HL-60 (cell line): Measurements from ENCODE around the gene EPN3.

Source experiments
- DNase-seq, 2 experiments: peaks; one replicate each; pipeline ENCODE4 v3.0.0-alpha.2; 2010 to 2020; ENCODE audit warnings: low read depth in 1 of 2, low spot score in 1 of 2
- H3K27ac ChIP-seq: fragments of 250-450 bp; sonication (Bioruptor Pico); replicated peaks from 2 replicates; pipeline ENCODE4 v1.5.1; 2020; ENCODE audit warnings: mild to moderate bottlenecking, moderate library complexity
- H3K27me3 ChIP-seq: fragments of 250-450 bp; sonication (Bioruptor Pico); 2 replicates; pipeline ENCODE4 v1.5.1; 2021; ENCODE audit warnings: mild to moderate bottlenecking, moderate library complexity; ENCODE audit not compliant: insufficient read depth, poor library complexity, severe bottlenecking
- H3K4me3 ChIP-seq: replicated peaks from 2 replicates; pipeline ENCODE4 v1.5.1; 2011; ENCODE audit warnings: mild to moderate bottlenecking, control low read depth, low read length; ENCODE audit not compliant: insufficient read depth
- GABPA ChIP-seq: IDR thresholded peaks from 2 replicates; pipeline ENCODE4 v1.6.1; 2012; ENCODE audit warnings: low read depth
- POLR2AphosphoS5 ChIP-seq: IDR thresholded peaks from 2 replicates; pipeline ENCODE4 v1.6.1; 2012; ENCODE audit warnings: low read depth
- SPI1 ChIP-seq: IDR thresholded peaks from 2 replicates; pipeline ENCODE4 v1.6.1; 2012; ENCODE audit warnings: low read depth, mild to moderate bottlenecking, borderline replicate concordance
- TF ChIP-seq, protein P1 (sequence below): IDR thresholded peaks from 2 replicates; pipeline ENCODE4 v1.6.1; 2012; ENCODE audit warnings: low read depth; ENCODE audit not compliant: insufficient replicate concordance
- TF ChIP-seq, protein P2 (sequence below): IDR thresholded peaks from one replicate; pipeline ENCODE4 v1.5.1; 2011; ENCODE audit warnings: low read length, control low read depth, inconsistent platforms; ENCODE audit not compliant: insufficient read depth

EPN3 gene

DNA sequence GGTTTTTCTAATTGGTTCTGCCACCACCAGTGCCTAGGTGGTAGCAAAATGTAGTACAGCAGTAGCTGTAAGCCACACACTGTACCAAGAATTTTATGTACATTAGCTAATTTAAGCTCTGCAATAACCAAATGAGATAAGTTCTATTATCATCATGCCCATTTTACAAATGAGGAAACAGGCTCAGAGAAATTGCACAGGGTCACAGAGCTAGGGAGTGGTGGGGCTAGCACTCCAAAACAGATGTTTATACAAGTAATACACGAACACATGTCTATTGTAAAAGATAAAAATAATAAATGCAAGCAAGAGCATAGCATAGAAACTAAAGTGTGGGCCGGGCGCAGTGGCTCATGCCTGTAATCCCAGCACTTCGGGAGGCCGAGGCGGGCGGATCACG lies 40.3 kb upstream of the EPN3 start:
- DNase-seq = no peak
- Histone ChIP-seq H3K4me3 (no peak overlapping the region), H3K27me3 (no peaks in the 10 kb centered on the region), H3K27ac (no peak overlapping the region)
- TF ChIP-seq, protein P1, sequence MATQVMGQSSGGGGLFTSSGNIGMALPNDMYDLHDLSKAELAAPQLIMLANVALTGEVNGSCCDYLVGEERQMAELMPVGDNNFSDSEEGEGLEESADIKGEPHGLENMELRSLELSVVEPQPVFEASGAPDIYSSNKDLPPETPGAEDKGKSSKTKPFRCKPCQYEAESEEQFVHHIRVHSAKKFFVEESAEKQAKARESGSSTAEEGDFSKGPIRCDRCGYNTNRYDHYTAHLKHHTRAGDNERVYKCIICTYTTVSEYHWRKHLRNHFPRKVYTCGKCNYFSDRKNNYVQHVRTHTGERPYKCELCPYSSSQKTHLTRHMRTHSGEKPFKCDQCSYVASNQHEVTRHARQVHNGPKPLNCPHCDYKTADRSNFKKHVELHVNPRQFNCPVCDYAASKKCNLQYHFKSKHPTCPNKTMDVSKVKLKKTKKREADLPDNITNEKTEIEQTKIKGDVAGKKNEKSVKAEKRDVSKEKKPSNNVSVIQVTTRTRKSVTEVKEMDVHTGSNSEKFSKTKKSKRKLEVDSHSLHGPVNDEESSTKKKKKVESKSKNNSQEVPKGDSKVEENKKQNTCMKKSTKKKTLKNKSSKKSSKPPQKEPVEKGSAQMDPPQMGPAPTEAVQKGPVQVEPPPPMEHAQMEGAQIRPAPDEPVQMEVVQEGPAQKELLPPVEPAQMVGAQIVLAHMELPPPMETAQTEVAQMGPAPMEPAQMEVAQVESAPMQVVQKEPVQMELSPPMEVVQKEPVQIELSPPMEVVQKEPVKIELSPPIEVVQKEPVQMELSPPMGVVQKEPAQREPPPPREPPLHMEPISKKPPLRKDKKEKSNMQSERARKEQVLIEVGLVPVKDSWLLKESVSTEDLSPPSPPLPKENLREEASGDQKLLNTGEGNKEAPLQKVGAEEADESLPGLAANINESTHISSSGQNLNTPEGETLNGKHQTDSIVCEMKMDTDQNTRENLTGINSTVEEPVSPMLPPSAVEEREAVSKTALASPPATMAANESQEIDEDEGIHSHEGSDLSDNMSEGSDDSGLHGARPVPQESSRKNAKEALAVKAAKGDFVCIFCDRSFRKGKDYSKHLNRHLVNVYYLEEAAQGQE = no peak
- TF ChIP-seq POLR2AphosphoS5 (no peak), SPI1 (no peak), GABPA (no peak)
- TF ChIP-seq, protein P2, sequence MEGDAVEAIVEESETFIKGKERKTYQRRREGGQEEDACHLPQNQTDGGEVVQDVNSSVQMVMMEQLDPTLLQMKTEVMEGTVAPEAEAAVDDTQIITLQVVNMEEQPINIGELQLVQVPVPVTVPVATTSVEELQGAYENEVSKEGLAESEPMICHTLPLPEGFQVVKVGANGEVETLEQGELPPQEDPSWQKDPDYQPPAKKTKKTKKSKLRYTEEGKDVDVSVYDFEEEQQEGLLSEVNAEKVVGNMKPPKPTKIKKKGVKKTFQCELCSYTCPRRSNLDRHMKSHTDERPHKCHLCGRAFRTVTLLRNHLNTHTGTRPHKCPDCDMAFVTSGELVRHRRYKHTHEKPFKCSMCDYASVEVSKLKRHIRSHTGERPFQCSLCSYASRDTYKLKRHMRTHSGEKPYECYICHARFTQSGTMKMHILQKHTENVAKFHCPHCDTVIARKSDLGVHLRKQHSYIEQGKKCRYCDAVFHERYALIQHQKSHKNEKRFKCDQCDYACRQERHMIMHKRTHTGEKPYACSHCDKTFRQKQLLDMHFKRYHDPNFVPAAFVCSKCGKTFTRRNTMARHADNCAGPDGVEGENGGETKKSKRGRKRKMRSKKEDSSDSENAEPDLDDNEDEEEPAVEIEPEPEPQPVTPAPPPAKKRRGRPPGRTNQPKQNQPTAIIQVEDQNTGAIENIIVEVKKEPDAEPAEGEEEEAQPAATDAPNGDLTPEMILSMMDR = no peak

DNA sequence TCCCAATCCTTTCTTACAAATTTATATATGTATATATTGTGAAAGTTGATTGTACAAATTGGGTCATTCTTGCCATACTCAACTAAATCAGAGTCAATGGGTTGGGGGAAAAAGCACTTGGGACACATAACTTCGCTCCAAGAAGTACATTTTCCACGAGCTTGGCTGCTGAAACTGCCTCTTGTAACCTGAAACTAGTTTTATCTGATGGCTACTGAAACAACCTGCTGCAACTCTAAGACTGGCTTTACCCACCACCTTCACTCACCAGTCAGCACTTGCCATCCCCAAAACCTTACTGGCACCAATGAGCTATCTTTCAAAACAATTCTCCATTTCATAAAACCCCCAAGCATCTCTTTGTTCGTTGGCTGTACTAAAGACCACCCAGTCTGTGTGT lies 38.8 kb upstream of the EPN3 start:
- Histone ChIP-seq H3K27ac (no peak overlapping the region), H3K4me3 (no peak overlapping the region), H3K27me3 (no peaks in the 10 kb centered on the region)
- no peak for DNase-seq
- TF ChIP-seq, protein P1 = no peak

DNA sequence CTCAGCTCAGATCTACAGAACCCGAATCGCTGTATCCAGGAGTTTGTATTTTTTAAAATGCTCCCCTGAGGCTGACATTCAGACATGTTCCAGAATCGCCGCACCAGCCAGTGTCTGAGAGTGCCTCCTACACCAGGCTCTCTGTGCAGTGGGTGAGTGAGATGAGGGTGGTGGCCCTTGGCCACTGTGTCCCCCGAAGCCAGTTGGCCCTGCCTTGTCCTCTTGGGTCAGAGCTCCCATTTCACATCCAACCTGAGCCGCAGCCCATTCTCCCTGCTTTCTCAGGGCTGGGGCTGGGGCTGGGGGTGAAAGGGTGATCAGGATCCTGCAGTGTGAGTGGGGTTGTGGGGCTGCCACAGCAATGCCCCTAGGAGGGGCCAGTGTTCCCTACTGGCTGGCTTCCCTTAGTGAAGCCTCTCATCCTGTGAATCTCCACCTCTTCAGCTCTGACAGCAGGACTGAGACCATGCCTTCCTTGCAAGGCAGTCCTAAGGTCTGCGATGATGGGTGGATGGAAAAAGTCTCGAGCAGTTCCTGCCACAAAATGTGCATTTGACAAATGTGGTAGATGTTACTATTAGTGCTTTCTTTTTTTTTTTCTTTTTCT lies 37.2 kb upstream of the EPN3 start:
- no peak for DNase-seq
- TF ChIP-seq SPI1 = no peak
- no peak for TF ChIP-seq GABPA
- TF ChIP-seq POLR2AphosphoS5 = no peak
- TF ChIP-seq, protein P1 = no peak
- TF ChIP-seq, protein P2 = no peak
- Histone ChIP-seq H3K27me3 (no peaks in the 10 kb centered on the region), H3K4me3 (no peak overlapping the region), H3K27ac (no peak overlapping the region)

DNA sequence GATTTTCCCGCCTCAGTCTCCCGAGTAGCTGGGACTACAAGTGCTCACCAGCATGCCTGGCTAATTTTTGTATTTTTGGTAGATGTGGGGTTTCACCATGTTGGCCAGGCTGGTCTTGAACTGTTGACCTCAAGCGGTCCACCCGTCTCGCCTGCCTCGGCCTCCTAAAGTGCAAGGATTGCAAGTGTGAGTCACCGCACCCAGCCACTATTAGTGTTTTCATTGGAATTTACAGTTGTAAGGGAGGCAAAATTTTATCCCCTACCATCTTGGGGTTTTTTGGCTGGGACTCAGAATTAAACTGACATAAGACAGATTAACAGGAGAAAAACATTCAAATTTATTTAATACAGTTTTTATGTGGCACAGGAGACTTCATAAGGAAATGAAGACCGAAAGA lies 36.6 kb upstream of the EPN3 start:
- no peak for TF ChIP-seq GABPA
- no peak for TF ChIP-seq SPI1
- no peak for TF ChIP-seq POLR2AphosphoS5
- TF ChIP-seq, protein P1 = no peak
- TF ChIP-seq, protein P2 = no peak
- no peak for DNase-seq
- Histone ChIP-seq H3K27ac (no peak overlapping the region), H3K27me3 (no peaks in the 10 kb centered on the region), H3K4me3 (no peak overlapping the region)
